ENCODE measurements around the gene PRR19. TPM values are rescaled to one million over a fixed set of nuclear protein-coding genes. Genes with fewer than 3 reads are reported as not detected.

PRR19 gene
- polyA plus RNA-seq, 1 donor from 2014 or later = 2.4 TPM

DNA sequence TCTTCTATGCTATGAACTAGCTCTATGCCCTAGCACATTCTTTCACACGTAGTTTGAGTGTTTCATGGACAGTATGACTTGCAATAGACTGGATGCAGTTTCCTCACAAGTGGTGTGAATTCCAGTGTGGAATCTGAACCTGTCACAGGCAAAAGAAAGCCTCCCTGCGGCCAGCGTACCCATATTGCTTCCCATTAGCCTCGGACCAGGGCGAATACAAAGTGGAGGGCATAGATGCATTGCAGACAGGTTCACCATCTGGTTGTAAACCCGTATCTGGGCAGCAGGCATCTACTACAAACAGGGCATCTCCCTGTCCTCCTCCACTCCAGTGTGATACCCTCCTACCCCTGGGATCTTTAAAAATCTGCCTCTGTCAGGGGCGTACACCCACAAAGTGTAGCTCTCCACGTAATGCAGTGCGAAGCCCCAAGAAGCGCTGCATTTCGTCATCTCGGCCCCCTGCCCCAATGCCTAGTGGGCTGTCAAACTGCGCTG, 34.2 kb upstream of the PRR19 start:
- no peaks in the 10 kb centered on the region for H3K27me3 ChIP-seq (ENCODE audit: insufficient read depth, low read depth, low read length)
- H3K36me3 ChIP-seq (ENCODE audit: insufficient read depth, low read length) = no peaks in the 10 kb centered on the region
- H3K79me2 ChIP-seq (replicated peaks; ENCODE audit: insufficient read depth, low read length) = peaks cover 25% of the 10 kb centered on the region
- H3K27ac ChIP-seq (ENCODE audit: low read length) = peak overlapping the region; percentile 97
- peak overlapping the region; percentile 83 for H3K9ac ChIP-seq (ENCODE audit: low read length)
- no peaks in the 10 kb centered on the region for H3F3A ChIP-seq (ENCODE audit: insufficient read depth, low read length, poor library complexity, severe bottlenecking)
- H3K9me3 ChIP-seq (ENCODE audit: low read length) = no peaks in the 10 kb centered on the region
- TF ChIP-seq EP300 (conservative IDR thresholded peaks at IDR 0.05; ENCODE audit: poor library complexity, severe bottlenecking) (no peak), POLR2AphosphoS5 (IDR thresholded peaks at IDR 0.05) (no peak), TAF1 (IDR thresholded peaks at IDR 0.05; ENCODE audit: low read depth) (no peak), SMC3 (conservative IDR thresholded peaks at IDR 0.05; ENCODE audit: poor library complexity) (no peak), EZH2 (IDR thresholded peaks at IDR 0.05; ENCODE audit: borderline replicate concordance, insufficient read depth, low read length, poor library complexity, severe bottlenecking) (no peak), RAD21 (conservative IDR thresholded peaks at IDR 0.05) (no peak), MXI1 (conservative IDR thresholded peaks at IDR 0.05; ENCODE audit: poor library complexity, severe bottlenecking) (no peak)
- TF ChIP-seq, protein P1, sequence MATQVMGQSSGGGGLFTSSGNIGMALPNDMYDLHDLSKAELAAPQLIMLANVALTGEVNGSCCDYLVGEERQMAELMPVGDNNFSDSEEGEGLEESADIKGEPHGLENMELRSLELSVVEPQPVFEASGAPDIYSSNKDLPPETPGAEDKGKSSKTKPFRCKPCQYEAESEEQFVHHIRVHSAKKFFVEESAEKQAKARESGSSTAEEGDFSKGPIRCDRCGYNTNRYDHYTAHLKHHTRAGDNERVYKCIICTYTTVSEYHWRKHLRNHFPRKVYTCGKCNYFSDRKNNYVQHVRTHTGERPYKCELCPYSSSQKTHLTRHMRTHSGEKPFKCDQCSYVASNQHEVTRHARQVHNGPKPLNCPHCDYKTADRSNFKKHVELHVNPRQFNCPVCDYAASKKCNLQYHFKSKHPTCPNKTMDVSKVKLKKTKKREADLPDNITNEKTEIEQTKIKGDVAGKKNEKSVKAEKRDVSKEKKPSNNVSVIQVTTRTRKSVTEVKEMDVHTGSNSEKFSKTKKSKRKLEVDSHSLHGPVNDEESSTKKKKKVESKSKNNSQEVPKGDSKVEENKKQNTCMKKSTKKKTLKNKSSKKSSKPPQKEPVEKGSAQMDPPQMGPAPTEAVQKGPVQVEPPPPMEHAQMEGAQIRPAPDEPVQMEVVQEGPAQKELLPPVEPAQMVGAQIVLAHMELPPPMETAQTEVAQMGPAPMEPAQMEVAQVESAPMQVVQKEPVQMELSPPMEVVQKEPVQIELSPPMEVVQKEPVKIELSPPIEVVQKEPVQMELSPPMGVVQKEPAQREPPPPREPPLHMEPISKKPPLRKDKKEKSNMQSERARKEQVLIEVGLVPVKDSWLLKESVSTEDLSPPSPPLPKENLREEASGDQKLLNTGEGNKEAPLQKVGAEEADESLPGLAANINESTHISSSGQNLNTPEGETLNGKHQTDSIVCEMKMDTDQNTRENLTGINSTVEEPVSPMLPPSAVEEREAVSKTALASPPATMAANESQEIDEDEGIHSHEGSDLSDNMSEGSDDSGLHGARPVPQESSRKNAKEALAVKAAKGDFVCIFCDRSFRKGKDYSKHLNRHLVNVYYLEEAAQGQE (IDR thresholded peaks at IDR 0.05; ENCODE audit: borderline replicate concordance) = no peak
- TF ChIP-seq, protein P2, sequence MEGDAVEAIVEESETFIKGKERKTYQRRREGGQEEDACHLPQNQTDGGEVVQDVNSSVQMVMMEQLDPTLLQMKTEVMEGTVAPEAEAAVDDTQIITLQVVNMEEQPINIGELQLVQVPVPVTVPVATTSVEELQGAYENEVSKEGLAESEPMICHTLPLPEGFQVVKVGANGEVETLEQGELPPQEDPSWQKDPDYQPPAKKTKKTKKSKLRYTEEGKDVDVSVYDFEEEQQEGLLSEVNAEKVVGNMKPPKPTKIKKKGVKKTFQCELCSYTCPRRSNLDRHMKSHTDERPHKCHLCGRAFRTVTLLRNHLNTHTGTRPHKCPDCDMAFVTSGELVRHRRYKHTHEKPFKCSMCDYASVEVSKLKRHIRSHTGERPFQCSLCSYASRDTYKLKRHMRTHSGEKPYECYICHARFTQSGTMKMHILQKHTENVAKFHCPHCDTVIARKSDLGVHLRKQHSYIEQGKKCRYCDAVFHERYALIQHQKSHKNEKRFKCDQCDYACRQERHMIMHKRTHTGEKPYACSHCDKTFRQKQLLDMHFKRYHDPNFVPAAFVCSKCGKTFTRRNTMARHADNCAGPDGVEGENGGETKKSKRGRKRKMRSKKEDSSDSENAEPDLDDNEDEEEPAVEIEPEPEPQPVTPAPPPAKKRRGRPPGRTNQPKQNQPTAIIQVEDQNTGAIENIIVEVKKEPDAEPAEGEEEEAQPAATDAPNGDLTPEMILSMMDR (IDR thresholded peaks at IDR 0.05; ENCODE audit: poor library complexity, severe bottlenecking) = no peak
- peak overlapping the region; percentile 83 for H3K4me2 ChIP-seq (ENCODE audit: low read length)
- no peaks in the 10 kb centered on the region for H4K20me1 ChIP-seq (ENCODE audit: insufficient read depth)
- H2AFZ ChIP-seq (ENCODE audit: low read depth, low read length) = peak overlapping the region; percentile 56
- H3K9me2 ChIP-seq (ENCODE audit: insufficient read depth, low read length) = no peaks in the 10 kb centered on the region
- H3K4me3 ChIP-seq (ENCODE audit: low read length) = peak overlapping the region; percentile 73

DNA sequence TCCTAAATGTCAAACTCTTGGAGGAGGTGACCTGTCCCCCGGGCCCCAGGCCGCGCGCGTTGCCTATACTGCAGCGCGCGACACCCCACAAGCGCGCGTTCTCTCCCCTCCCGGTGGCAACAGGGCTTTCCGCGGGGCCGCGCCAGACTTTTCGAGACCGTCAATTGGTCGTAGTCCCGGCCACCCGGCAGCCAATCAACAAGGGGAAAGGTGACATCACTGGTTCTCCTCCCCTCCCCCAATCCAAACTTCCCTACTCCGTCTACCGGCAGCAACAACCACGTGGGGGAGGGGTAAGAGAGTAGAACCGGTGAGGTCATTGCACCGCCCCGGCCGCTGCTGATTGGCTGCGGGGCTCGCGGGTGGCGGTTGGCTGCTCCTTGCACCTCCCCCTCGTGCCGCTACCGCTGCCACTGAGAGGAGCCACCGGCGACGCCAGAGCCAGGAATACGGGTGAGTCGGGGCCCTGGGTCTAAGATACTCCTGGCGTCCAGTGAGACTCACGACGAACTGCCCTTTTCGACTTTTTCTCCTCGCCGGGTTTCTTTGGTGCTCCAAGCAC, 33.7 kb upstream of the PRR19 start:
- H3K9me3 ChIP-seq (ENCODE audit: low read length) = no peaks in the 10 kb centered on the region
- H3K9ac ChIP-seq (ENCODE audit: low read length) = peak overlapping the region; percentile 93
- H3K4me3 ChIP-seq (ENCODE audit: low read length) = peak overlapping the region; percentile 73
- TF ChIP-seq SMC3 (conservative IDR thresholded peaks at IDR 0.05; ENCODE audit: poor library complexity) (peak; percentile 41), MXI1 (conservative IDR thresholded peaks at IDR 0.05; ENCODE audit: poor library complexity, severe bottlenecking) (peak; percentile 79), POLR2AphosphoS5 (IDR thresholded peaks at IDR 0.05) (peak; percentile 91), TAF1 (IDR thresholded peaks at IDR 0.05; ENCODE audit: low read depth) (peak; percentile 45), EP300 (conservative IDR thresholded peaks at IDR 0.05; ENCODE audit: poor library complexity, severe bottlenecking) (peak; percentile 91), EZH2 (IDR thresholded peaks at IDR 0.05; ENCODE audit: borderline replicate concordance, insufficient read depth, low read length, poor library complexity, severe bottlenecking) (no peak), RAD21 (conservative IDR thresholded peaks at IDR 0.05) (peak; percentile 39)
- TF ChIP-seq, protein P2 (IDR thresholded peaks at IDR 0.05; ENCODE audit: poor library complexity, severe bottlenecking) = no peak
- TF ChIP-seq, protein P1 (IDR thresholded peaks at IDR 0.05; ENCODE audit: borderline replicate concordance) = peak; percentile 28
- H3K27ac ChIP-seq (ENCODE audit: low read length) = peak overlapping the region; percentile 97
- no peaks in the 10 kb centered on the region for H3F3A ChIP-seq (ENCODE audit: insufficient read depth, low read length, poor library complexity, severe bottlenecking)
- H3K79me2 ChIP-seq (replicated peaks; ENCODE audit: insufficient read depth, low read length) = peaks cover 25% of the 10 kb centered on the region
- H4K20me1 ChIP-seq (ENCODE audit: insufficient read depth) = no peaks in the 10 kb centered on the region
- peak overlapping the region; percentile 83 for H3K4me2 ChIP-seq (ENCODE audit: low read length)
- peak overlapping the region; percentile 56 for H2AFZ ChIP-seq (ENCODE audit: low read depth, low read length)
- H3K27me3 ChIP-seq (ENCODE audit: insufficient read depth, low read depth, low read length) = no peaks in the 10 kb centered on the region
- no peaks in the 10 kb centered on the region for H3K9me2 ChIP-seq (ENCODE audit: insufficient read depth, low read length)
- H3K36me3 ChIP-seq (ENCODE audit: insufficient read depth, low read length) = no peaks in the 10 kb centered on the region

All from neural cell (in vitro differentiated cells).